COLO829 (cell line): ENCODE data around the gene ZNF536.

Experiments used
- DNase-seq: peaks from one replicate; pipeline ENCODE4 v3.0.0; 2012; ENCODE audit warnings: low spot score

ZNF536 gene

GRCh38 chr19:30528919-30529318 lies 156.7 kb downstream of the ZNF536 start:
- no peak for DNase-seq

GRCh38 chr19:30529876-30530275 lies 157.7 kb downstream of the ZNF536 start:
- no peak for DNase-seq

- DNase-seq, result no peak
Observed at GRCh38 chr19:30530751-30531150, 158.6 kb downstream of the ZNF536 start.

GRCh38 chr19:30535011-30535410 lies 162.8 kb downstream of the ZNF536 start:
- no peak for DNase-seq

GRCh38 chr19:30536975-30537374 lies 164.8 kb downstream of the ZNF536 start:
- DNase-seq, result no peak

- DNase-seq, result no peak
Observed at GRCh38 chr19:30539315-30539714, 167.1 kb downstream of the ZNF536 start.

GRCh38 chr19:30539981-30540380 lies 167.8 kb downstream of the ZNF536 start:
- no peak for DNase-seq

GRCh38 chr19:30540761-30541160 lies 168.6 kb downstream of the ZNF536 start:
- DNase-seq, result no peak

- DNase-seq, result no peak
Observed at GRCh38 chr19:30541575-30541974, 169.4 kb downstream of the ZNF536 start.

- no peak for DNase-seq
Observed at GRCh38 chr19:30543243-30543945, 171.2 kb downstream of the ZNF536 start.

- DNase-seq, result no peak
Observed at GRCh38 chr19:30545752-30546151, 173.6 kb downstream of the ZNF536 start.

- no peak for DNase-seq
Observed at GRCh38 chr19:30546332-30546731, 174.1 kb downstream of the ZNF536 start.

GRCh38 chr19:30547246-30547645 lies 175.1 kb downstream of the ZNF536 start:
- no peak for DNase-seq

GRCh38 chr19:30549151-30549550 lies 177.0 kb downstream of the ZNF536 start:
- DNase-seq, result no peak

- no peak for DNase-seq
Observed at GRCh38 chr19:30551271-30551670, 179.1 kb downstream of the ZNF536 start.

- no peak for DNase-seq
Observed at GRCh38 chr19:30552593-30552992, 180.4 kb downstream of the ZNF536 start.

GRCh38 chr19:30555075-30555790 lies 183.0 kb downstream of the ZNF536 start:
- DNase-seq, result no peak

GRCh38 chr19:30555791-30556110 lies 183.6 kb downstream of the ZNF536 start:
- no peak for DNase-seq

- no peak for DNase-seq
Observed at GRCh38 chr19:30556230-30556711, 184.1 kb downstream of the ZNF536 start.

- no peak for DNase-seq
Observed at GRCh38 chr19:30557212-30557611, 185.0 kb downstream of the ZNF536 start.

- DNase-seq, result no peak
Observed at GRCh38 chr19:30557927-30558557, 185.9 kb downstream of the ZNF536 start.

GRCh38 chr19:30558793-30559192 lies 186.6 kb downstream of the ZNF536 start:
- DNase-seq, result no peak

- DNase-seq, result no peak
Observed at GRCh38 chr19:30559446-30559845, 187.3 kb downstream of the ZNF536 start.
